Liver (tissue), 9 donors: ENCODE data around the gene RNF151. TPM values are rescaled to one million over a fixed set of nuclear protein-coding genes. Genes with fewer than 3 reads are reported as not detected.

Source experiments
- DNase-seq: peaks from one replicate; pipeline ENCODE4 v3.0.0-alpha.2; 2017; ENCODE audit warnings: low spot score
- H3K27ac ChIP-seq, 2 donors: one replicate each; pipeline ENCODE4 v1.7.0; 2013; ENCODE audit warnings: inconsistent platforms in 2 of 2, low read length in 2 of 2, control low read depth in 1 of 2, low read depth in 1 of 2, mild to moderate bottlenecking in 1 of 2
- H3K27me3 ChIP-seq, 4 donors: one replicate each; pipeline versions ENCODE4 v1.6.1 to v1.7.0; 2013; ENCODE audit warnings: low read length in 3 of 4, inconsistent platforms in 1 of 4, mild to moderate bottlenecking in 1 of 4, moderate library complexity in 1 of 4; ENCODE audit not compliant: control insufficient read depth in 4 of 4, insufficient read depth in 4 of 4
- H3K36me3 ChIP-seq, 4 donors: one replicate each; pipeline versions ENCODE4 v1.6.1 to v1.7.0; 2013; ENCODE audit warnings: low read length in 3 of 4, mild to moderate bottlenecking in 3 of 4, low read depth in 1 of 4, moderate library complexity in 1 of 4; ENCODE audit not compliant: control insufficient read depth in 4 of 4, insufficient read depth in 3 of 4
- H3K4me1 ChIP-seq, 4 donors: one replicate each; pipeline versions ENCODE4 v1.6.1 to v1.7.0; 2013; ENCODE audit warnings: low read length in 3 of 4, mild to moderate bottlenecking in 3 of 4, moderate library complexity in 1 of 4; ENCODE audit not compliant: control insufficient read depth in 4 of 4, insufficient read depth in 4 of 4
- H3K4me3 ChIP-seq, 3 donors: one replicate each; pipeline versions ENCODE4 v1.6.1 to v1.7.0; 2013; ENCODE audit warnings: low read length in 3 of 3, control low read depth in 1 of 3, low read depth in 1 of 3, mild to moderate bottlenecking in 1 of 3
- H3K9ac ChIP-seq, 2 donors: one replicate each; pipeline ENCODE4 v1.7.0; 2013; ENCODE audit warnings: low read length in 2 of 2, mild to moderate bottlenecking in 2 of 2, moderate library complexity in 2 of 2, control low read depth in 1 of 2, low read depth in 1 of 2
- H3K9me3 ChIP-seq, 4 donors: one replicate each; pipeline versions ENCODE4 v1.6.1 to v1.7.0; 2013; ENCODE audit warnings: low read length in 3 of 4; ENCODE audit not compliant: control insufficient read depth in 4 of 4
- EGR1 ChIP-seq, 2 donors: IDR thresholded peaks; 2 replicates each; pipeline ENCODE4 v1.6.1; 2016 to 2018; ENCODE audit warnings: antibody characterized with exemption in 2 of 2, low read depth in 2 of 2
- GABPA ChIP-seq, 2 donors: IDR thresholded peaks in 1 of 2; conservative IDR thresholded peaks in 1 of 2; 2 replicates each; pipeline ENCODE4 v1.6.1; 2016; ENCODE audit warnings: antibody characterized with exemption in 2 of 2, mild to moderate bottlenecking in 1 of 2, moderate library complexity in 1 of 2
- HNF4A ChIP-seq, 2 donors: conservative IDR thresholded peaks; 2 replicates each; pipeline ENCODE4 v1.6.1; 2016; ENCODE audit warnings: antibody characterized with exemption in 2 of 2, mild to moderate bottlenecking in 2 of 2
- RAD21 ChIP-seq, 2 donors: IDR thresholded peaks; 2 replicates each; pipeline ENCODE4 v1.6.1; 2016; ENCODE audit warnings: antibody characterized with exemption in 2 of 2, mild to moderate bottlenecking in 2 of 2
- RXRA ChIP-seq, 2 donors: IDR thresholded peaks; 2 replicates each; pipeline ENCODE4 v1.6.1; 2017 to 2018; ENCODE audit warnings: antibody characterized with exemption in 2 of 2, mild to moderate bottlenecking in 1 of 2
- SP1 ChIP-seq: IDR thresholded peaks from 2 replicates; pipeline ENCODE4 v1.6.1; 2018; ENCODE audit warnings: antibody characterized with exemption, mild to moderate bottlenecking
- WGBS: extraction: QIAGEN DNeasy Blood & Tissue Kit; methylation state at CpG from one replicate; pipeline ENCODE4 v1.1.7; 2013; 5-methylcytosine and 5-hydroxymethylcytosine counted together
- polyA plus RNA-seq, 2 donors: library from polyadenylated mRNA; stranded (reverse) in 1 of 2; unstranded in 1 of 2; fragments of 200-250 nt in 1 of 2; fragments of >200 nt in 1 of 2; fragmentation: Nextera tagmentation in 1 of 2; extraction: Ambion mirVana in 1 of 2; gene quantifications; one replicate each; pipeline versions ENCODE4 v1.2.1 to v1.2.3, GENCODE V29; 2013 to 2015
- total RNA-seq, 2 donors: library from RNA; depleted of rRNA; stranded (reverse); fragments of >200 nt; gene quantifications; one replicate each; pipeline ENCODE4 v1.2.3, GENCODE V29; 2014
- TF ChIP-seq, protein P1 (sequence below): IDR thresholded peaks from 2 replicates; pipeline ENCODE4 v1.6.1; 2016; ENCODE audit warnings: antibody characterized with exemption
- TF ChIP-seq, protein P2 (sequence below): fragments of 150-350 bp; IDR thresholded peaks from 2 replicates; pipeline ENCODE4 v1.5.1; 2017; ENCODE audit warnings: improper control_type of control experiment, low read depth, low read length; ENCODE audit not compliant: missing input control
- TF ChIP-seq, protein P3 (sequence below): IDR thresholded peaks from 2 replicates; pipeline ENCODE4 v1.6.1; 2016; ENCODE audit warnings: antibody characterized with exemption, mild to moderate bottlenecking
- donor health status: healthy.
- donor health status: healthy.
- donor health status: healthy.
- donor health status: healthy.
- donor health status: healthy.

Gene RNF151
- total and polyA plus RNA-seq, 4 donors = not detected

DNA sequence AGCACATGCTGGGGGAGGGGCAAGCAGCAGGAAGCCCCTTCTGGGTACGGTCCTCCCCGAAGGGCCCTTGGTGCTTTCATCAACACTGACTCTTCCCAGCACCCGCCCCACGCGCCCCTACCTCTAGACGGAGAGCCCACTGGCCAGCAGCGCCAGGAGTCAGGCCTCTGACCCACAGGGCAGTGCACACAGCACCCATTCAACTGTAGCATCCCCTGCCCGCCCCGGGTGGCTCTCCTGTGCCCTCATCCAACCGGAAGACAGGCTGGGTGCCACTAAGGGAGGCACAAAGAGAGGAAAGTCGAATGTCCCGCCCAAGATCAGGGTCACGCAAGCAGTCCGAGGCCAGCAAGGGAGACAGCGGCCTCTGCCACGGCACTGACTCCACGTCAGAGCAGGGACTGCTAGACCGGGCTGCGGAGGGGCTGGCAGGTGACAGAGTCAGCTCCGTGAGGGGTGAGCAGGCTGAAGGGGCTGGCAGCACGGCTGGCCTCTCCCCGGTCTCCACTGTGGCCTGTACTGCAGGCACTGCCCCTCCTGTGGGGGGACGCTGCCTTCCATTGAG, 33.5 kb upstream of the RNF151 start:
- Histone ChIP-seq H3K36me3 (peaks cover 0 to 10% (median 6%) of the 10 kb centered on the region in 4 donors), H3K27ac (peak overlapping the region in 1 of 2 donors; percentile 3), H3K27me3 (no peaks in the 10 kb centered on the region), H3K9me3 (no peaks in the 10 kb centered on the region), H3K4me1 (peaks cover 1 to 34% (median 17%) of the 10 kb centered on the region in 4 donors), H3K9ac (no peak overlapping the region), H3K4me3 (no peak overlapping the region)
- DNase-seq = no peak
- TF ChIP-seq, protein P1, sequence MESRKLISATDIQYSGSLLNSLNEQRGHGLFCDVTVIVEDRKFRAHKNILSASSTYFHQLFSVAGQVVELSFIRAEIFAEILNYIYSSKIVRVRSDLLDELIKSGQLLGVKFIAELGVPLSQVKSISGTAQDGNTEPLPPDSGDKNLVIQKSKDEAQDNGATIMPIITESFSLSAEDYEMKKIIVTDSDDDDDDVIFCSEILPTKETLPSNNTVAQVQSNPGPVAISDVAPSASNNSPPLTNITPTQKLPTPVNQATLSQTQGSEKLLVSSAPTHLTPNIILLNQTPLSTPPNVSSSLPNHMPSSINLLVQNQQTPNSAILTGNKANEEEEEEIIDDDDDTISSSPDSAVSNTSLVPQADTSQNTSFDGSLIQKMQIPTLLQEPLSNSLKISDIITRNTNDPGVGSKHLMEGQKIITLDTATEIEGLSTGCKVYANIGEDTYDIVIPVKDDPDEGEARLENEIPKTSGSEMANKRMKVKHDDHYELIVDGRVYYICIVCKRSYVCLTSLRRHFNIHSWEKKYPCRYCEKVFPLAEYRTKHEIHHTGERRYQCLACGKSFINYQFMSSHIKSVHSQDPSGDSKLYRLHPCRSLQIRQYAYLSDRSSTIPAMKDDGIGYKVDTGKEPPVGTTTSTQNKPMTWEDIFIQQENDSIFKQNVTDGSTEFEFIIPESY = no peak
- TF ChIP-seq RXRA (IDR thresholded peaks at IDR 0.05) (peak; percentile 12 to 61), EGR1 (IDR thresholded peaks at IDR 0.05; ENCODE audit: low read depth in 2 of 2) (no peak), SP1 (no peak), HNF4A (conservative IDR thresholded peaks at IDR 0.05) (peak; percentile 24 to 51), GABPA (IDR thresholded peaks at IDR 0.05 in 1 of 2, conservative IDR thresholded peaks at IDR 0.05 in 1 of 2) (no peak)
- TF ChIP-seq, protein P2, sequence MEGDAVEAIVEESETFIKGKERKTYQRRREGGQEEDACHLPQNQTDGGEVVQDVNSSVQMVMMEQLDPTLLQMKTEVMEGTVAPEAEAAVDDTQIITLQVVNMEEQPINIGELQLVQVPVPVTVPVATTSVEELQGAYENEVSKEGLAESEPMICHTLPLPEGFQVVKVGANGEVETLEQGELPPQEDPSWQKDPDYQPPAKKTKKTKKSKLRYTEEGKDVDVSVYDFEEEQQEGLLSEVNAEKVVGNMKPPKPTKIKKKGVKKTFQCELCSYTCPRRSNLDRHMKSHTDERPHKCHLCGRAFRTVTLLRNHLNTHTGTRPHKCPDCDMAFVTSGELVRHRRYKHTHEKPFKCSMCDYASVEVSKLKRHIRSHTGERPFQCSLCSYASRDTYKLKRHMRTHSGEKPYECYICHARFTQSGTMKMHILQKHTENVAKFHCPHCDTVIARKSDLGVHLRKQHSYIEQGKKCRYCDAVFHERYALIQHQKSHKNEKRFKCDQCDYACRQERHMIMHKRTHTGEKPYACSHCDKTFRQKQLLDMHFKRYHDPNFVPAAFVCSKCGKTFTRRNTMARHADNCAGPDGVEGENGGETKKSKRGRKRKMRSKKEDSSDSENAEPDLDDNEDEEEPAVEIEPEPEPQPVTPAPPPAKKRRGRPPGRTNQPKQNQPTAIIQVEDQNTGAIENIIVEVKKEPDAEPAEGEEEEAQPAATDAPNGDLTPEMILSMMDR = no peak
- 45% methylated on average over 23 of the region's 23 CpGs for WGBS

- WGBS = 92% methylated on average over 11 of the region's 11 CpGs
- Histone ChIP-seq H3K27me3 (no peaks in the 10 kb centered on the region), H3K4me1 (peaks cover 11 to 63% (median 46%) of the 10 kb centered on the region in 4 donors), H3K9ac (no peak overlapping the region), H3K36me3 (peaks cover 4 to 26% (median 17%) of the 10 kb centered on the region in 4 donors), H3K27ac (no peak overlapping the region), H3K9me3 (no peaks in the 10 kb centered on the region), H3K4me3 (no peak overlapping the region)
- TF ChIP-seq, protein P1 = no peak
- TF ChIP-seq EGR1 (IDR thresholded peaks at IDR 0.05; ENCODE audit: low read depth in 2 of 2) = no peak
- no peak for TF ChIP-seq RAD21 (IDR thresholded peaks at IDR 0.05)
- TF ChIP-seq, protein P3, sequence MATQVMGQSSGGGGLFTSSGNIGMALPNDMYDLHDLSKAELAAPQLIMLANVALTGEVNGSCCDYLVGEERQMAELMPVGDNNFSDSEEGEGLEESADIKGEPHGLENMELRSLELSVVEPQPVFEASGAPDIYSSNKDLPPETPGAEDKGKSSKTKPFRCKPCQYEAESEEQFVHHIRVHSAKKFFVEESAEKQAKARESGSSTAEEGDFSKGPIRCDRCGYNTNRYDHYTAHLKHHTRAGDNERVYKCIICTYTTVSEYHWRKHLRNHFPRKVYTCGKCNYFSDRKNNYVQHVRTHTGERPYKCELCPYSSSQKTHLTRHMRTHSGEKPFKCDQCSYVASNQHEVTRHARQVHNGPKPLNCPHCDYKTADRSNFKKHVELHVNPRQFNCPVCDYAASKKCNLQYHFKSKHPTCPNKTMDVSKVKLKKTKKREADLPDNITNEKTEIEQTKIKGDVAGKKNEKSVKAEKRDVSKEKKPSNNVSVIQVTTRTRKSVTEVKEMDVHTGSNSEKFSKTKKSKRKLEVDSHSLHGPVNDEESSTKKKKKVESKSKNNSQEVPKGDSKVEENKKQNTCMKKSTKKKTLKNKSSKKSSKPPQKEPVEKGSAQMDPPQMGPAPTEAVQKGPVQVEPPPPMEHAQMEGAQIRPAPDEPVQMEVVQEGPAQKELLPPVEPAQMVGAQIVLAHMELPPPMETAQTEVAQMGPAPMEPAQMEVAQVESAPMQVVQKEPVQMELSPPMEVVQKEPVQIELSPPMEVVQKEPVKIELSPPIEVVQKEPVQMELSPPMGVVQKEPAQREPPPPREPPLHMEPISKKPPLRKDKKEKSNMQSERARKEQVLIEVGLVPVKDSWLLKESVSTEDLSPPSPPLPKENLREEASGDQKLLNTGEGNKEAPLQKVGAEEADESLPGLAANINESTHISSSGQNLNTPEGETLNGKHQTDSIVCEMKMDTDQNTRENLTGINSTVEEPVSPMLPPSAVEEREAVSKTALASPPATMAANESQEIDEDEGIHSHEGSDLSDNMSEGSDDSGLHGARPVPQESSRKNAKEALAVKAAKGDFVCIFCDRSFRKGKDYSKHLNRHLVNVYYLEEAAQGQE = no peak
- no peak for TF ChIP-seq GABPA (IDR thresholded peaks at IDR 0.05 in 1 of 2, conservative IDR thresholded peaks at IDR 0.05 in 1 of 2)
- no peak for TF ChIP-seq SP1
- DNase-seq = no peak
These were observed 29.6 kb upstream of the RNF151 start for GRCh38 chr16:1936945-1937479.
